ENCODE results near the gene CUBN.

CUBN gene

DNA sequence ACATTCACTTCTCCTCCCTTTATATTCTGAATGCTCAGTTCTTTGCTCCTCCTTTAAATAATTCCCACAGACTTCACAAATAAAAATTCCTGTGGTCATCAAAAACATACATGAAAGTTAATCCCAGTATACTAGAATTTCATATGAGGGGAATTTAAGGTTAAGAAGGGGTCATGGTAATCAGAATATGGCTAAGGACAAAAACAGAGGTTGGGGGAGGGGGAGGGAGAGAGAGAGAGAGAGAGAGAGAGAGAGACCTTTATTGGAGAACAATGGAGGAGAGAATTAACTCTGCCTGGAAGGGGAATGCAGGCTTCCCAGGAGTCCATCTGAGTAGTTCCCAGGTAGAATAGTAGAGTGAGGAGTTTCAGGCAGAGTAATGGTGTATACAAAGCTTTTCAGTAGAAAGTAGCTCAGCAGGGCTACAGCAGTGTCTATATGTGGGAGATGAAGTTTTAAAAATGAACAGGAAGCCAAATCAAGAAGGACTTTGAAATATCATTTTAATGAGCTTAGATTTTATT, 5.2 kb upstream of the CUBN start:
- TF ChIP-seq POLR2AphosphoS5 (IDR thresholded peaks at IDR 0.05; ENCODE audit: borderline replicate concordance, low read depth, low read length) (no peak), EZH2 (IDR thresholded peaks at IDR 0.05) (no peak), FOXP2 (optimal IDR thresholded peaks at IDR 0.05; ENCODE audit: control extremely low read depth, extremely low read length, insufficient read depth) (no peak)
- DNase-seq (ENCODE audit: low read depth, low spot score) = no peak

DNA sequence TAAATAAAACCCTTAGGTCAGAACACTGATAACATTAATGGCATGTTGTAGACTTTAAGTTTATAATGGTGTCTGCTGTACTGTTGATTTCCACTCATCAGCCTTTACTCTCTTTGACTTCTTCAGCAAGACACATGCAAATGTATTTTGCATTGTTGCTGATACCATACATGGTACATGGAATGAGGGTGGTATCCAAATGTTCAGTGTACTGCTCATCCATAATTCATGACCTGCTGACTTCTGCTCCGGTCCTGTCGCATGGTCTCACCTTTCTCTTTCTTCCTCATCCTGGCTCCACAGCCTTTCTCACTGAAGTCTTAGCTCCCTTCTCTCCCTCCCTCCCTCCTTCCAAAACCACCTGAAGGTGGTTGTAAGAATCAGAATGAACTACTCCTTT, 4.7 kb upstream of the CUBN start:
- no peak for DNase-seq (ENCODE audit: low read depth, low spot score)
- H3K9ac ChIP-seq (ENCODE audit: insufficient read length) = no peak overlapping the region
- H3K9me3 ChIP-seq (ENCODE audit: low read depth, low read length) = no peaks in the 10 kb centered on the region
- no peaks in the 10 kb centered on the region for H3K36me3 ChIP-seq (ENCODE audit: insufficient read depth, low read length)
- H3K27ac ChIP-seq = no peak overlapping the region
- no peak overlapping the region for H3K4me3 ChIP-seq
- TF ChIP-seq FOXP2 (optimal IDR thresholded peaks at IDR 0.05; ENCODE audit: control extremely low read depth, extremely low read length, insufficient read depth) (no peak), POLR2AphosphoS5 (IDR thresholded peaks at IDR 0.05; ENCODE audit: borderline replicate concordance, low read depth, low read length) (no peak)

More for the DNA sequence above, 5.2 kb upstream of the CUBN start:
- Histone ChIP-seq H3K9ac (ENCODE audit: insufficient read length) (no peak overlapping the region), H3K9me3 (ENCODE audit: low read depth, low read length) (no peaks in the 10 kb centered on the region), H3K4me3 (no peak overlapping the region), H3K27ac (no peak overlapping the region), H3K36me3 (ENCODE audit: insufficient read depth, low read length) (no peaks in the 10 kb centered on the region)

DNA sequence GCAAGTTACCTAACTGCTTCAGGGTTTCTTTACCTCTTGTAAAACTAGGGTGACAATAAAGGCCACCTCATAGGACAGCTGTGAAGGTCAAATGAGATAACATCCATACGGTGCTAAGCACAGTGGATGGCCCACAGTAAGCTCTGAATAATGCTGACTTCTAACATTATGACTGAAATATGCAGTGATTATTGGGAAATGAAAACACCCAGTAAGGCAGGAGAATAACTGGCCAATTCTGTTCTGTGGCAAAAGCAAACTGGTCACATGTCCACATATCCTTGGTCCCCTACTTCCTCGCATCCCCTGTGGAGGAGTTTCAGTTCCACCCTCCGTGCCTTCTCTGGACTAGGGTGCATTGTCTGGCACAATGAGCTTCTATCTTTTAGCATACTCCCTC, 1.4 kb downstream of the CUBN start:
- no peak overlapping the region for H3K27ac ChIP-seq
- DNase-seq (ENCODE audit: low read depth, low spot score) = no peak
- H3K9me3 ChIP-seq (ENCODE audit: low read depth, low read length) = no peaks in the 10 kb centered on the region
- no peak overlapping the region for H3K4me3 ChIP-seq
- TF ChIP-seq EZH2 (IDR thresholded peaks at IDR 0.05) = no peak
- TF ChIP-seq FOXP2 (optimal IDR thresholded peaks at IDR 0.05; ENCODE audit: control extremely low read depth, extremely low read length, insufficient read depth) = no peak
- no peak for TF ChIP-seq POLR2AphosphoS5 (IDR thresholded peaks at IDR 0.05; ENCODE audit: borderline replicate concordance, low read depth, low read length)
- H3K9ac ChIP-seq (ENCODE audit: insufficient read length) = no peak overlapping the region
- H3K36me3 ChIP-seq (ENCODE audit: insufficient read depth, low read length) = no peaks in the 10 kb centered on the region

DNA sequence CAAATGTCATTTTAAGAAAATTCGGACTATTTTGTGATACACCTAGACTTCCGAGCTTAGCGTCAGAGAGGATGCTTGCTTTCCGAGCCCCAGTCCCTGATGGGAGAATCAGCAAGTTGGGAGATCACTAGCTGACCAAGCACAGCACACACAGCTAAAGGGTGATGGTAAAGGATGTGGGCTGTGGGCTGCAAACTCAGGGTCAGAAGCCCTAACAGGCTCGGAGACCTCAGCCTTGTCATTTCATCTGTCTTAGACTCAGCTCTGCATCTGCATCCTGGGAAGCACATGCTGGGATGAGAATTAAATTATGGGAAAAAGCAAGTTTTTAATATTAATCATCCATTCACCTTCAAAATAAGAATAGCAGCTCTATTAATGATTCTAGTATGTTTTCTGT, 3.3 kb downstream of the CUBN start:
- no peak for DNase-seq (ENCODE audit: low read depth, low spot score)
- no peak overlapping the region for H3K9ac ChIP-seq (ENCODE audit: insufficient read length)
- no peak overlapping the region for H3K27ac ChIP-seq
- TF ChIP-seq POLR2AphosphoS5 (IDR thresholded peaks at IDR 0.05; ENCODE audit: borderline replicate concordance, low read depth, low read length) = no peak
- TF ChIP-seq EZH2 (IDR thresholded peaks at IDR 0.05) = no peak
- TF ChIP-seq FOXP2 (optimal IDR thresholded peaks at IDR 0.05; ENCODE audit: control extremely low read depth, extremely low read length, insufficient read depth) = no peak
- no peak overlapping the region for H3K4me3 ChIP-seq
- no peaks in the 10 kb centered on the region for H3K9me3 ChIP-seq (ENCODE audit: low read depth, low read length)
- no peaks in the 10 kb centered on the region for H3K36me3 ChIP-seq (ENCODE audit: insufficient read depth, low read length)

DNA sequence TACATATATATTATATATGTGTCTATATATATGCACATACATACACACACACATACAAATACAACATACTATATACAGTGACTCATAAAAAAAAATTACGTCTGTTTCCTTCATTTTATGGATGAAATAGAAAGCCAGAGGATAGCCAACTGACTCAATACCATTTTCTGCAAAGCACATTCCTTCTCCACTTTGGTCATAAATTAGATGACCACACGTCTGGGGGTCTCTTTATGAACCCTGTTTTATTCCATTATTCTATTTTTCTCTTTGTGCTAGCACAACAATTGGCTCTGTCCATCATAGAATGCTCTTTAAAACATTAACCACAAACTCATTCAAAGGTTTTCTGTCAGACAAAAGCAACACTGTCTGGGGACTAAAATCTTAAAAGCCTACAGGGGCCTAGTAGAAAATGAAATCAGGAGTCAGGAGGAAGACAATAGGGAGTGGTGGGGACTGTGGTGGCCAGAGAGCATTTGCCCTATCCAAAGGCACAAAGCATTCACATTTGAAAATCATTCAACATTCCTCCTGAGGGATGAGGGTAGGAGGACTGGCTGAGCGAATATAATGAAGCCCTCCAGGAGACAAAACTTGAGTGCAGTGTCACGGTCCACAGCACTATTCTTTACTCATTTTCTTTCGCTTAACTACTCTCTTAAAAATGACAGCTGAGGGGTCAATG, 4.3 kb downstream of the CUBN start:
- no peak overlapping the region for H3K9ac ChIP-seq (ENCODE audit: insufficient read length)
- H3K4me3 ChIP-seq = no peak overlapping the region
- H3K36me3 ChIP-seq (ENCODE audit: insufficient read depth, low read length) = no peaks in the 10 kb centered on the region
- no peaks in the 10 kb centered on the region for H3K9me3 ChIP-seq (ENCODE audit: low read depth, low read length)
- DNase-seq (ENCODE audit: low read depth, low spot score) = no peak
- TF ChIP-seq POLR2AphosphoS5 (IDR thresholded peaks at IDR 0.05; ENCODE audit: borderline replicate concordance, low read depth, low read length) (no peak), FOXP2 (optimal IDR thresholded peaks at IDR 0.05; ENCODE audit: control extremely low read depth, extremely low read length, insufficient read depth) (no peak), EZH2 (IDR thresholded peaks at IDR 0.05) (no peak)
- H3K27ac ChIP-seq = no peak overlapping the region

DNA sequence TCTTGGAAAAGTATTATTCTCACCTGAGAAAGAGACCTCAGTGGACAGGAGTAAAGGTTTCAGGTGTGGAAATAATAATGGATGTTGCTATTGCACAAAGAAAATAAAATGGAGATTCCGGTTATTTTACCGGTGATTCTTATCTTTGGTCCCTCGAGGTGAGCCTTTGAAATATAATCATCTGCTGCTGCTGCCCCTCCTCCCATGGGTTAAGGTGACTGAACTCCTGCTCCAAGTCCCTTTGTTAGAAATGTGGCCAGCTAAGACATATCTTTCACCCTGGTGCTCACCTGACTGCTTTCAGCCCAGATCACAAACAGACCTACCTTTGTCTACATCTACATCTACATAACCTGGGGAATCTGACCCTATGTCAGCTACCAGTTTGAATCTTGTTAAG, 5.7 kb downstream of the CUBN start:
- Histone ChIP-seq H3K27ac (no peak overlapping the region), H3K9me3 (ENCODE audit: low read depth, low read length) (no peaks in the 10 kb centered on the region), H3K9ac (ENCODE audit: insufficient read length) (no peak overlapping the region), H3K36me3 (ENCODE audit: insufficient read depth, low read length) (no peaks in the 10 kb centered on the region), H3K4me3 (no peak overlapping the region)
- DNase-seq (ENCODE audit: low read depth, low spot score) = no peak
- no peak for TF ChIP-seq FOXP2 (optimal IDR thresholded peaks at IDR 0.05; ENCODE audit: control extremely low read depth, extremely low read length, insufficient read depth)
- no peak for TF ChIP-seq POLR2AphosphoS5 (IDR thresholded peaks at IDR 0.05; ENCODE audit: borderline replicate concordance, low read depth, low read length)
- no peak for TF ChIP-seq EZH2 (IDR thresholded peaks at IDR 0.05)

DNA sequence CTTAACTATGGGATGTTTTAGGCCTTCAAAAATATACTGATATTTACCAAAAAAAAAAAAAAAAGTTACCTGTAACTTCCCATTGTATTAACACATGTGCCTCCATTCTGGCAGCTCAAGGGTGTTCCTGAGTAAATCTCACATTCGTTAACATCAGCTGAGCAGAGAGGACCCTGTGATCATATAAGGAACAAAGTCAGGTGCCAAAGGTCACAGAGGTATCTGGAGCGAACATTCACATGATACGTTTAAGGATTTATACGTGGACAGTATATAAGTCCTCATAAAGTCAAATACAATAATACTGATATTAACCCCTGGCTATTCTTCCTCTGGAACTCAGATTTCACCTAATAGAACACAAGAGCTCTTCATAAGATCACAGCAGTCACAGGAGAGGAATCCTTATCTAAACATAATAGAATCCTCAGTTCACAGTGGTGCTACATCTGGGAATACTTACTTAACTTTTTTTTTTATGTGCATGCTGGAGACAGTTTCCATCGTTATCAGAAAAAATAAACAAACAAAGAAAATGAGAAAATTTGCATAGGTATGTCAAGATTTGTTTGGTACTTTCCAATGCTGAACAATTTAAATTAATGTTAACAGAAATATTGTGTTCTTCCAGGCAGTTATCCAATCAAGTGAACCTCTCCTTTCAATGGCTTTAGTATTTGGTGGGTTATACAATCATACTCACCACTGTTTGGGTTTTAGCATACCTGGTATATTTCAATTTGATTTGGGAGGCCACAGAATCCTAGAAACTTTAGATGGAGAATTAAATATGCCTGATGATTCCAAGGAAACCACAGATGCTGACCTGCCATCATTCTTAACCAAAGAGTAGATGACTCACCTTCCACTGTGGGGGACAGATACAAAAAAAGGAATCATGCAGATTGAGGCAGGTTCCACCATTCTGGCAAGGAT, 6.6 kb downstream of the CUBN start:
- H3K27ac ChIP-seq = no peak overlapping the region
- no peak for TF ChIP-seq FOXP2 (optimal IDR thresholded peaks at IDR 0.05; ENCODE audit: control extremely low read depth, extremely low read length, insufficient read depth)
- TF ChIP-seq POLR2AphosphoS5 (IDR thresholded peaks at IDR 0.05; ENCODE audit: borderline replicate concordance, low read depth, low read length) = no peak
- no peak for TF ChIP-seq EZH2 (IDR thresholded peaks at IDR 0.05)
- no peak for DNase-seq (ENCODE audit: low read depth, low spot score)

DNA sequence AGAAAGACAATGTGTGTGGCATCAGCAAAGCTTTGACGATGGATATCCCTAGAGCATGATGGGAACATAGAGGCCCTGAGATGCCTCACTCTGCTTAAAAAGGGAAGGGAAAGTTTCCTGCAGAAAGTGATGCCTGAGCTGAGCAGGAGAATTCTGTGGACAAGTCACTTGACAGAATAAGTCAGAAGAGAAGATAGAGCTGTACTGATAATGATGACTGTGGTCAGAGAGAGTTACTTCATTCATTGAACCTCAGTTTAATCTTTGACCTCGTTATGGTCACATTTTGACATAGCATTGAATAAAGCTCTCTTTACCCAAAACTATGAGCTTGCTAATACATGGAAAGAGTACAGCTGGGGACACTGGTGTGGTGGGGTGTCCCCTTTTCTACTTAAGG, 7.6 kb downstream of the CUBN start:
- Histone ChIP-seq H3K36me3 (ENCODE audit: insufficient read depth, low read length) (no peaks in the 10 kb centered on the region), H3K9me3 (ENCODE audit: low read depth, low read length) (no peaks in the 10 kb centered on the region), H3K9ac (ENCODE audit: insufficient read length) (no peak overlapping the region), H3K4me3 (no peak overlapping the region), H3K27ac (no peak overlapping the region)
- TF ChIP-seq POLR2AphosphoS5 (IDR thresholded peaks at IDR 0.05; ENCODE audit: borderline replicate concordance, low read depth, low read length) (no peak), EZH2 (IDR thresholded peaks at IDR 0.05) (no peak), FOXP2 (optimal IDR thresholded peaks at IDR 0.05; ENCODE audit: control extremely low read depth, extremely low read length, insufficient read depth) (no peak)
- DNase-seq (ENCODE audit: low read depth, low spot score) = no peak

More for the DNA sequence above, 6.6 kb downstream of the CUBN start:
- Histone ChIP-seq H3K9ac (ENCODE audit: insufficient read length) (no peak overlapping the region), H3K4me3 (no peak overlapping the region), H3K9me3 (ENCODE audit: low read depth, low read length) (no peaks in the 10 kb centered on the region), H3K36me3 (ENCODE audit: insufficient read depth, low read length) (no peaks in the 10 kb centered on the region)

Data from SK-N-MC (cell line).